Measurements from ENCODE around the gene VSTM5.
A peak's percentile ranks its signal among the peaks of the same experiment; 100 is the strongest.

VSTM5 gene

GRCh38 chr11:93842034-93842433 is 8.4 kb downstream of the VSTM5 start (continued):
- TF ChIP-seq TCF4 (CRISPR knock-in tag; IDR thresholded peaks at IDR 0.05; ENCODE audit: borderline replicate concordance) (no peak), ISL1 (CRISPR knock-in tag; IDR thresholded peaks at IDR 0.05) (no peak), ZFP30 (CRISPR knock-in tag; IDR thresholded peaks at IDR 0.05) (no peak), OSR1 (CRISPR knock-in tag; IDR thresholded peaks at IDR 0.05) (no peak), PPARA (CRISPR knock-in tag; IDR thresholded peaks at IDR 0.05; ENCODE audit: borderline replicate concordance) (no peak)

- no peak for TF ChIP-seq ESRRG (CRISPR knock-in tag; IDR thresholded peaks at IDR 0.05)
- no peak for TF ChIP-seq ZNF565 (CRISPR knock-in tag; conservative IDR thresholded peaks at IDR 0.05; ENCODE audit: low read depth)
- TF ChIP-seq CSRNP3 (CRISPR knock-in tag; IDR thresholded peaks at IDR 0.05): no peak
- no peak for TF ChIP-seq OSR1 (CRISPR knock-in tag; IDR thresholded peaks at IDR 0.05)
- no peak for TF ChIP-seq TCF4 (CRISPR knock-in tag; IDR thresholded peaks at IDR 0.05; ENCODE audit: borderline replicate concordance)
- TF ChIP-seq SNAI2 (CRISPR knock-in tag; IDR thresholded peaks at IDR 0.05): no peak
- no peak for TF ChIP-seq ZNF8 (CRISPR knock-in tag; IDR thresholded peaks at IDR 0.05)
- TF ChIP-seq ARNTL (CRISPR knock-in tag; IDR thresholded peaks at IDR 0.05; ENCODE audit: borderline replicate concordance, low read depth): no peak
- no peak for TF ChIP-seq BACH2 (CRISPR knock-in tag; IDR thresholded peaks at IDR 0.05; ENCODE audit: borderline replicate concordance)
- no peak for TF ChIP-seq PPARA (CRISPR knock-in tag; IDR thresholded peaks at IDR 0.05; ENCODE audit: borderline replicate concordance)
- no peak for TF ChIP-seq ZNF70 (CRISPR knock-in tag; IDR thresholded peaks at IDR 0.05)
- no peak for TF ChIP-seq TSHZ2 (CRISPR knock-in tag; IDR thresholded peaks at IDR 0.05)
- no peak for TF ChIP-seq ZFP3 (CRISPR knock-in tag; IDR thresholded peaks at IDR 0.05)
- ATAC-seq: no peak
Observed at GRCh38 chr11:93841446-93841845, 9.0 kb downstream of the VSTM5 start.

- 0 out of 3 replicates have a peak, but pooled peaks have one; percentile 8 for ATAC-seq
- TF ChIP-seq PPARA (CRISPR knock-in tag; IDR thresholded peaks at IDR 0.05; ENCODE audit: borderline replicate concordance) (no peak), TCF4 (CRISPR knock-in tag; IDR thresholded peaks at IDR 0.05; ENCODE audit: borderline replicate concordance) (no peak), CSRNP3 (CRISPR knock-in tag; IDR thresholded peaks at IDR 0.05) (no peak), ZNF8 (CRISPR knock-in tag; IDR thresholded peaks at IDR 0.05) (no peak), POU6F1 (CRISPR knock-in tag; IDR thresholded peaks at IDR 0.05; ENCODE audit: borderline replicate concordance, low read depth) (no peak), GLIS3 (CRISPR knock-in tag; IDR thresholded peaks at IDR 0.05) (no peak), CREB5 (CRISPR knock-in tag; IDR thresholded peaks at IDR 0.05; ENCODE audit: low read depth) (no peak), ZNF70 (CRISPR knock-in tag; IDR thresholded peaks at IDR 0.05) (no peak)
Observed at GRCh38 chr11:93840981-93841380, 9.4 kb downstream of the VSTM5 start.

GRCh38 chr11:93840180-93840579 is 10.2 kb downstream of the VSTM5 start:
- TF ChIP-seq ZNF8 (CRISPR knock-in tag; IDR thresholded peaks at IDR 0.05) (no peak), TOX (CRISPR knock-in tag; IDR thresholded peaks at IDR 0.05; ENCODE audit: borderline replicate concordance) (no peak), CSRNP3 (CRISPR knock-in tag; IDR thresholded peaks at IDR 0.05) (no peak), ZNF70 (CRISPR knock-in tag; IDR thresholded peaks at IDR 0.05) (no peak), ZFP30 (CRISPR knock-in tag; IDR thresholded peaks at IDR 0.05) (no peak), SNAI2 (CRISPR knock-in tag; IDR thresholded peaks at IDR 0.05) (no peak), ISL1 (CRISPR knock-in tag; IDR thresholded peaks at IDR 0.05) (no peak), ARNTL (CRISPR knock-in tag; IDR thresholded peaks at IDR 0.05; ENCODE audit: borderline replicate concordance, low read depth) (no peak), CREB5 (CRISPR knock-in tag; IDR thresholded peaks at IDR 0.05; ENCODE audit: low read depth) (no peak), ZNF565 (CRISPR knock-in tag; conservative IDR thresholded peaks at IDR 0.05; ENCODE audit: low read depth) (no peak), PPARA (CRISPR knock-in tag; IDR thresholded peaks at IDR 0.05; ENCODE audit: borderline replicate concordance) (no peak)
- ATAC-seq: no peak

Data from SK-N-SH treated with all-trans-retinoic acid at 6 μM for 48 hours (cell line).